OCI-LY7 (cell line): Measurements from ENCODE around the gene DNAI7.

ENCODE experiments used
- EZH2phosphoT487 ChIP-seq: fragments of 200-600 bp; sonication (generic); IDR thresholded peaks from 2 replicates; pipeline ENCODE4 v1.6.1; 2018; ENCODE audit warnings: low read depth, borderline replicate concordance, mild to moderate bottlenecking, mixed run types, antibody characterized with exemption, low read length, moderate library complexity, mixed read lengths
- TF ChIP-seq, protein P1 (sequence below): fragments of 200-600 bp; sonication (generic); conservative IDR thresholded peaks from 2 replicates; pipeline ENCODE4 v1.5.1; 2014; ENCODE audit warnings: mild to moderate bottlenecking, antibody characterized with exemption, low read length, moderate library complexity, mixed read lengths

DNA sequence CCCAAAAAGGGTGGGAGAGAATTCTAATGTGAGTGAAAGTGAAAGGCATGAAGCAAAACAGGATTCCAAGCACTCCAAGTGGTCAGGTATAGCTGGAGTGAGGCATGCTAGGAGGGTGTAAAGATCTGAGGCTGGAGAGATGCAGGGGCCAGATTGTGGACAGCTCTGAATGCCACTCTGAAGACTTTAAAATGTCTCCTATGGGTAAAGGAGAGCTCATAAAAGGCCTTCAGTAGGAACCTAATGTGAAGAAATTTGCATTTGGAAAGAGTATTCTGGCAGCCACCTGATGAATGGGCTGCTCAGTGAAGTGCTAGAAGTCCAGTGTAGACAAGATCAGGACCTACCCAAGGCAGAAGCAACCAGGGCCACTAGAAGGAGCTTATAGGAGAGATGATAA, 68.9 kb downstream of the DNAI7 start:
- TF ChIP-seq, protein P1, sequence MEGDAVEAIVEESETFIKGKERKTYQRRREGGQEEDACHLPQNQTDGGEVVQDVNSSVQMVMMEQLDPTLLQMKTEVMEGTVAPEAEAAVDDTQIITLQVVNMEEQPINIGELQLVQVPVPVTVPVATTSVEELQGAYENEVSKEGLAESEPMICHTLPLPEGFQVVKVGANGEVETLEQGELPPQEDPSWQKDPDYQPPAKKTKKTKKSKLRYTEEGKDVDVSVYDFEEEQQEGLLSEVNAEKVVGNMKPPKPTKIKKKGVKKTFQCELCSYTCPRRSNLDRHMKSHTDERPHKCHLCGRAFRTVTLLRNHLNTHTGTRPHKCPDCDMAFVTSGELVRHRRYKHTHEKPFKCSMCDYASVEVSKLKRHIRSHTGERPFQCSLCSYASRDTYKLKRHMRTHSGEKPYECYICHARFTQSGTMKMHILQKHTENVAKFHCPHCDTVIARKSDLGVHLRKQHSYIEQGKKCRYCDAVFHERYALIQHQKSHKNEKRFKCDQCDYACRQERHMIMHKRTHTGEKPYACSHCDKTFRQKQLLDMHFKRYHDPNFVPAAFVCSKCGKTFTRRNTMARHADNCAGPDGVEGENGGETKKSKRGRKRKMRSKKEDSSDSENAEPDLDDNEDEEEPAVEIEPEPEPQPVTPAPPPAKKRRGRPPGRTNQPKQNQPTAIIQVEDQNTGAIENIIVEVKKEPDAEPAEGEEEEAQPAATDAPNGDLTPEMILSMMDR, result no peak
- no peak for TF ChIP-seq EZH2phosphoT487
